Mesenchymal stem cell (in vitro differentiated cells and primary cell): ENCODE data around the gene C2CD4C.
"Not testable (repeated sequence)": the region's sequence is repeated elsewhere in the genome, so short reads cannot be mapped to it uniquely, and the experiment has no call there.

Experiments
- DNase-seq: peaks from one replicate; pipeline ENCODE4 v3.0.0-alpha.2; 2013
- H2AFZ ChIP-seq: one replicate; pipeline ENCODE4 v1.6.1; 2013; ENCODE audit warnings: low read depth, mild to moderate bottlenecking, control low read depth, inconsistent platforms, low read length, moderate library complexity
- H2AK5ac ChIP-seq: 2 replicates; pipeline ENCODE4 v1.6.1; 2013; ENCODE audit warnings: low read length, moderate library complexity, mild to moderate bottlenecking, inconsistent platforms; ENCODE audit not compliant: severe bottlenecking
- H2BK120ac ChIP-seq: one replicate; pipeline ENCODE4 v1.6.1; 2013; ENCODE audit warnings: low read depth, mild to moderate bottlenecking, inconsistent platforms, low read length, moderate library complexity
- H2BK12ac ChIP-seq, 2 experiments: one replicate each; pipeline ENCODE4 v1.6.1; 2013; ENCODE audit warnings: inconsistent platforms in 2 of 2, low read length in 2 of 2, mild to moderate bottlenecking in 2 of 2, moderate library complexity in 2 of 2, control low read depth in 1 of 2
- H2BK15ac ChIP-seq: one replicate; pipeline ENCODE4 v1.6.1; 2013; ENCODE audit warnings: mild to moderate bottlenecking, low read depth, inconsistent platforms; ENCODE audit not compliant: poor library complexity, severe bottlenecking
- H2BK5ac ChIP-seq: 2 replicates; pipeline ENCODE4 v1.6.1; 2013; ENCODE audit warnings: low read depth, mild to moderate bottlenecking, low read length, control low read depth, inconsistent platforms; ENCODE audit not compliant: poor library complexity, severe bottlenecking
- H3K14ac ChIP-seq, 2 experiments: one replicate each; pipeline ENCODE4 v1.6.1; 2013; ENCODE audit warnings: inconsistent platforms in 2 of 2, low read length in 2 of 2, control low read depth in 1 of 2, mild to moderate bottlenecking in 1 of 2, moderate library complexity in 1 of 2
- H3K18ac ChIP-seq, 2 experiments: one replicate each; pipeline ENCODE4 v1.6.1; 2013; ENCODE audit warnings: inconsistent platforms in 2 of 2, low read length in 2 of 2, control low read depth in 1 of 2, low read depth in 1 of 2, mild to moderate bottlenecking in 1 of 2
- H3K23ac ChIP-seq, 2 experiments: one replicate each; pipeline ENCODE4 v1.6.1; 2013; ENCODE audit warnings: inconsistent platforms in 2 of 2, low read length in 2 of 2, mild to moderate bottlenecking in 2 of 2, moderate library complexity in 2 of 2, control low read depth in 1 of 2
- H3K27ac ChIP-seq: 2 replicates; pipeline ENCODE4 v1.5.1; 2013; ENCODE audit warnings: mild to moderate bottlenecking, moderate library complexity, low read length, control low read depth, inconsistent platforms; ENCODE audit not compliant: poor library complexity, severe bottlenecking
- H3K27me3 ChIP-seq, 2 experiments: 2 replicates each; pipeline versions ENCODE4 v1.6.1 to v1.7.0; 2013; ENCODE audit warnings: low read length in 2 of 2, mild to moderate bottlenecking in 2 of 2, moderate library complexity in 2 of 2, control low read depth in 1 of 2, inconsistent platforms in 1 of 2; ENCODE audit not compliant: control insufficient read depth in 1 of 2, insufficient read depth in 1 of 2
- H3K36me3 ChIP-seq, 2 experiments: 2 replicates each; pipeline versions ENCODE4 v1.6.1 to v1.7.0; 2013; ENCODE audit warnings: low read length in 2 of 2, control low read depth in 1 of 2, inconsistent platforms in 1 of 2, low read depth in 1 of 2, mild to moderate bottlenecking in 1 of 2; ENCODE audit not compliant: insufficient read depth in 2 of 2, control insufficient read depth in 1 of 2
- H3K4ac ChIP-seq, 2 experiments: one replicate each; pipeline ENCODE4 v1.6.1; 2013; ENCODE audit warnings: inconsistent platforms in 2 of 2, low read length in 2 of 2, mild to moderate bottlenecking in 2 of 2, moderate library complexity in 2 of 2, control low read depth in 1 of 2, low read depth in 1 of 2
- H3K4me1 ChIP-seq: 2 replicates; pipeline ENCODE4 v1.6.1; 2013; ENCODE audit warnings: low read depth, low read length, control low read depth; ENCODE audit not compliant: control insufficient read depth, insufficient read depth
- H3K4me2 ChIP-seq: 2 replicates; pipeline ENCODE4 v1.6.1; 2013; ENCODE audit warnings: low read length, mild to moderate bottlenecking, inconsistent platforms; ENCODE audit not compliant: poor library complexity, severe bottlenecking
- H3K4me3 ChIP-seq, 2 experiments: 2 replicates each; pipeline versions ENCODE4 v1.5.1 to v1.7.0; 2013; ENCODE audit warnings: low read length in 2 of 2, mild to moderate bottlenecking in 2 of 2, control low read depth in 1 of 2, low read depth in 1 of 2; ENCODE audit not compliant: insufficient read depth in 1 of 2
- H3K79me1 ChIP-seq: replicated peaks from 2 replicates; pipeline ENCODE4 v1.6.1; 2013; ENCODE audit warnings: mild to moderate bottlenecking, control low read depth, low read length, inconsistent platforms; ENCODE audit not compliant: poor library complexity, severe bottlenecking
- H3K9ac ChIP-seq: 2 replicates; pipeline ENCODE4 v1.7.0; 2013; ENCODE audit warnings: mild to moderate bottlenecking, low read length, moderate library complexity
- H3K9me3 ChIP-seq: 2 replicates; pipeline ENCODE4 v1.7.0; 2013; ENCODE audit warnings: mild to moderate bottlenecking, low read length; ENCODE audit not compliant: control insufficient read depth
- H4K8ac ChIP-seq: one replicate; pipeline ENCODE4 v1.6.1; 2013; ENCODE audit warnings: inconsistent platforms, mild to moderate bottlenecking, low read length, moderate library complexity
- H4K91ac ChIP-seq: one replicate; pipeline ENCODE4 v1.6.1; 2013; ENCODE audit warnings: mild to moderate bottlenecking, low read length, inconsistent platforms
- WGBS: methylation state at CpG from one replicate; pipeline ENCODE4 v1.1.7; 2013; ENCODE audit warnings: mixed read lengths; 5-methylcytosine and 5-hydroxymethylcytosine counted together

Gene C2CD4C

DNA sequence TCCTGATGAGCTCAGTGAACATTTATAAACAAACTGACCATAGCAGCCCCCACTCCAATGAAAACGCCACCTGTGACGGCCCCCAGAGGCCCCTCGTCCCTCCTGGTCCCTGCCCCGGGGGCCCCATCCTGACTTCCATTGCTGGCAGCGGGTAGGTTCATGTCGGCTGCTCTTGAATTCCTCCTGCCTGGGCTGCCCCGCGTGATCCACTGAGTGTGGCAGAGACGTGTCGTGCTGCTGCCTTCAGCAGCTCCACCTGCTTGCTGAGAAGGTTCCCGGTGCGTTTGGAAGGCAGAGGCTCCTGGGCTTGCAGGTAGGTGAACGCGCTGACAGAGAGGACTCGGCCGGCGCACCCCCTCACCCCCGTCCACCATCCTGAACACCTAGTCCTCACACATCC is 11.6 kb downstream of the C2CD4C start:
- Histone ChIP-seq H3K27me3 (peaks cover 5 to 9% of the 10 kb centered on the region in 2 experiments), H3K79me1 (no peaks in the 10 kb centered on the region), H3K36me3 (no peaks in the 10 kb centered on the region), H2BK5ac (no peak overlapping the region), H2BK12ac (no peak overlapping the region), H2BK120ac (no peak overlapping the region), H2BK15ac (no peak overlapping the region), H3K27ac (no peak overlapping the region), H3K18ac (no peak overlapping the region), H3K14ac (no peak overlapping the region), H3K23ac (no peak overlapping the region), H3K4ac (no peak overlapping the region), H2AK5ac (no peak overlapping the region), H4K91ac (no peak overlapping the region), H2AFZ (no peak overlapping the region), H4K8ac (no peak overlapping the region), H3K9me3 (no peaks in the 10 kb centered on the region), H3K4me1 (no peaks in the 10 kb centered on the region), H3K4me3 (no peak overlapping the region), H3K9ac (no peak overlapping the region), H3K4me2 (no peak overlapping the region)
- WGBS = 81% methylated on average over 18 of the region's 18 CpGs
- no peak for DNase-seq

DNA sequence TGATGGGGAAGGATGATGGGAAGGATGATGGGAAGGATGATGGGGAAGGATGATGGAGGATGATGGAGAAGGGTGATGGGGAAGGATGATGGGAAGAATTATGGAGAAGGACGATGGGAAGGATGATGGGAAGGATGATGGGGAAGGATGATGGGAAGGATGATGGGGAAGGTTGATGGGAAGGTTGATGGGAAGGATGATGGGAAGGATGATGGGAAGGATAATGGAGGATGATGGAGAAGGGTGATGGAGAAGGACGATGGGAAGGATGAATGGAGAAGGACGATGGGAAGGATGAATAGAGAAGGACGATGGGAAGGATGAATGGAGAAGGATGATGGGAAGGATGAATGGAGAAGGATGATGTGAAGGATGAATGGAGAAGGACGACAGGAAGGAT is 13.5 kb downstream of the C2CD4C start:
- no peak overlapping the region for H4K8ac ChIP-seq
- no peak overlapping the region for H3K4me3 ChIP-seq
- no peak overlapping the region for H3K23ac ChIP-seq
- no peak overlapping the region for H3K9ac ChIP-seq
- H3K36me3 ChIP-seq = no peaks in the 10 kb centered on the region
- no peak overlapping the region for H2BK15ac ChIP-seq
- H3K9me3 ChIP-seq = no peaks in the 10 kb centered on the region
- no peak overlapping the region for H3K4ac ChIP-seq
- WGBS = 85% methylated on average over 5 of the region's 5 CpGs
- H3K79me1 ChIP-seq = no peaks in the 10 kb centered on the region
- H3K14ac ChIP-seq = no peak overlapping the region
- no peak overlapping the region for H2AFZ ChIP-seq
- H2BK5ac ChIP-seq = no peak overlapping the region
- DNase-seq = no peak
- H3K4me1 ChIP-seq = no peaks in the 10 kb centered on the region
- no peak overlapping the region for H3K27ac ChIP-seq
- no peak overlapping the region for H4K91ac ChIP-seq
- H3K27me3 ChIP-seq = peaks cover 5 to 6% of the 10 kb centered on the region in 2 experiments
- H2BK12ac ChIP-seq = no peak overlapping the region
- no peak overlapping the region for H3K4me2 ChIP-seq
- no peak overlapping the region for H2BK120ac ChIP-seq
- H2AK5ac ChIP-seq = no peak overlapping the region
- no peak overlapping the region for H3K18ac ChIP-seq

DNA sequence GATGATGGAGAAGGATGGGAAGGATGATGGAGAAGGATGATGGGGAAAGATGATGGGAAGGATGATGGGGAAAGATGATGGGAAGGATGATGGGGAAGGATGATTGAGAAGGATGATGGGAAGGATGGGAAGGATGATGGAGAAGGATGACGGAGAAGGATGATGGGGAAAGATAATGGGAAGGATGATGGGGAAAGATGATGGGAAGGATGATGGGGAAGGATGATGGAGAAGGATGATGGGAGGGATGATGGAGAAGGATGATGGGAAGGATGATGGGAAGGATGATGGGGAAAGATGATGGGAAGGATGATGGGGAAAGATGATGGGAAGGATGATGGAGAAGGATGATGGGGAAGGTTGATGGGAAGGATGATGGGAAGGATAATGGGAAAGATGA is 14.1 kb downstream of the C2CD4C start:
- H4K91ac ChIP-seq, H3K4me3 ChIP-seq, H3K9me3 ChIP-seq, H2BK120ac ChIP-seq, H2BK5ac ChIP-seq, H2BK15ac ChIP-seq, H3K27ac ChIP-seq, DNase-seq, H4K8ac ChIP-seq, H3K4ac ChIP-seq, H2AK5ac ChIP-seq, H3K4me1 ChIP-seq, H3K4me2 ChIP-seq, H3K9ac ChIP-seq, H2BK12ac ChIP-seq, H3K14ac ChIP-seq, H3K79me1 ChIP-seq, H3K18ac ChIP-seq, H2AFZ ChIP-seq, H3K23ac ChIP-seq, H3K36me3 ChIP-seq: not testable (repeated sequence)
- WGBS = 92% methylated on average over 1 of the region's 1 CpG
- peaks cover 9 to 12% of the 10 kb centered on the region in 2 experiments for H3K27me3 ChIP-seq

DNA sequence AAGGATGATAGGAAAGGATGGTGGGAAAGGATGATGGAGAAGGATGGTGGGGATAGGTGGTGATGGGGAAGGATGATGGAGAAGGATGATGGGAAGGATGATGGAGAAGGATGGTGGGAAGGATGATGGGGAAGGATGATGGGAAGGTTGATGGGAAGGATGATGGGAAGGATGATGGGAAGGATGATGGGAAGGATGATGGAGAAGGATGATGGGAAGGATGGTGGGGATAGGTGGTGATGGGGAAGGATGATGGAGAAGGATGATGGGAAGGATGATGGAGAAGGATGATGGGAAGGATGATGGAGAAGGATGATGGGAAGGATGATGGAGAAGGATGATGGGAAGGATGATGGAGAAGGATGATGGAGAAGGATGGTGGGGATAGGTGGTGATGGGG is 15.4 kb downstream of the C2CD4C start:
- H3K9ac ChIP-seq, H2AFZ ChIP-seq, DNase-seq, H3K4me2 ChIP-seq, H3K4me1 ChIP-seq, H3K27ac ChIP-seq, H2AK5ac ChIP-seq, H2BK120ac ChIP-seq, H3K18ac ChIP-seq, H2BK12ac ChIP-seq, H2BK5ac ChIP-seq, H3K9me3 ChIP-seq, H3K36me3 ChIP-seq, H3K4me3 ChIP-seq, H3K23ac ChIP-seq, H3K79me1 ChIP-seq, H4K91ac ChIP-seq, H4K8ac ChIP-seq, H2BK15ac ChIP-seq, H3K14ac ChIP-seq, H3K4ac ChIP-seq: not testable (repeated sequence)
- peaks cover 15 to 25% of the 10 kb centered on the region in 2 experiments for H3K27me3 ChIP-seq
